GM12865 (cell line): ENCODE results near the gene PDE4A.
"Not testable (repeated sequence)": the region's sequence is repeated elsewhere in the genome, so short reads cannot be mapped to it uniquely, and the experiment has no call there.

Experiments used
- DNase-seq: peaks from one replicate; pipeline ENCODE4 v3.0.0; 2010; ENCODE audit warnings: low read depth
- H3K4me3 ChIP-seq: 2 replicates; pipeline ENCODE4 v1.5.1; 2011; ENCODE audit warnings: mild to moderate bottlenecking, low read depth, low read length, control low read depth
- TF ChIP-seq, protein P1 (sequence below): IDR thresholded peaks from 2 replicates; pipeline ENCODE4 v1.5.1; 2011; ENCODE audit warnings: low read length, control low read depth, low read depth, inconsistent platforms; ENCODE audit not compliant: insufficient read depth; ENCODE audit errors: missing control alignments

PDE4A gene

DNA sequence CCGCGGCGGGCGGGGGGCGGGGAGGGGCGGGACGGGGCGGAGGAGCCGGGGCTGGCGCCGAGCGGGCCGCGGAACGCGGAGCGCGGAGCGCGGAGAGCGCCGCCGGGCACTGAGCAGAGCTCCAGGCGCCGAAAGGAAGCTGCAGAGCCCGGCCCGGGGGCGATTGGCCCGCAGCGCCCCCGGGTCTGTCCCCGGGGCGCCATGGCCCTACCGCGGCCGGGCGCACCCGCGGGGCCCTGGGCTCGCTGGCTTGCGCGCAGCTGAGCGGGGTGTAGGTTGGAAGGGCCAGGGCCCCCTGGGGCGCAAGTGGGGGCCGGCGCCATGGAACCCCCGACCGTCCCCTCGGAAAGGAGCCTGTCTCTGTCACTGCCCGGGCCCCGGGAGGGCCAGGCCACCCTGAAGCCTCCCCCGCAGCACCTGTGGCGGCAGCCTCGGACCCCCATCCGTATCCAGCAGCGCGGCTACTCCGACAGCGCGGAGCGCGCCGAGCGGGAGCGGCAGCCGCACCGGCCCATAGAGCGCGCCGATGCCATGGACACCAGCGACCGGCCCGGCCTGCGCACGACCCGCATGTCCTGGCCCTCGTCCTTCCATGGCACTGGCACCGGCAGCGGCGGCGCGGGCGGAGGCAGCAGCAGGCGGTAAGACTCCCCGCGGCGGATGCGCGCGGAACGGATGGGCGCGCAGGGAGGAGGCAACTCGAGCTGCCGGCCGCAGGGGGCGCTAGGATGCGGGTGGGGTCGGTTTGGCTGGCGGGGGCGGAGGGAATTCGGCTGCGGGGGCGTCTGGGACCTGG is at the start of gene PDE4A:
PDE4A (plus strand) TSS at position 95 of the 796 bp plus-strand sequence; CDS start at position 322, 227 bp downstream.
- H3K4me3 ChIP-seq: peak within 1 kb of the TSS; percentile 50
- TF ChIP-seq, protein P1, sequence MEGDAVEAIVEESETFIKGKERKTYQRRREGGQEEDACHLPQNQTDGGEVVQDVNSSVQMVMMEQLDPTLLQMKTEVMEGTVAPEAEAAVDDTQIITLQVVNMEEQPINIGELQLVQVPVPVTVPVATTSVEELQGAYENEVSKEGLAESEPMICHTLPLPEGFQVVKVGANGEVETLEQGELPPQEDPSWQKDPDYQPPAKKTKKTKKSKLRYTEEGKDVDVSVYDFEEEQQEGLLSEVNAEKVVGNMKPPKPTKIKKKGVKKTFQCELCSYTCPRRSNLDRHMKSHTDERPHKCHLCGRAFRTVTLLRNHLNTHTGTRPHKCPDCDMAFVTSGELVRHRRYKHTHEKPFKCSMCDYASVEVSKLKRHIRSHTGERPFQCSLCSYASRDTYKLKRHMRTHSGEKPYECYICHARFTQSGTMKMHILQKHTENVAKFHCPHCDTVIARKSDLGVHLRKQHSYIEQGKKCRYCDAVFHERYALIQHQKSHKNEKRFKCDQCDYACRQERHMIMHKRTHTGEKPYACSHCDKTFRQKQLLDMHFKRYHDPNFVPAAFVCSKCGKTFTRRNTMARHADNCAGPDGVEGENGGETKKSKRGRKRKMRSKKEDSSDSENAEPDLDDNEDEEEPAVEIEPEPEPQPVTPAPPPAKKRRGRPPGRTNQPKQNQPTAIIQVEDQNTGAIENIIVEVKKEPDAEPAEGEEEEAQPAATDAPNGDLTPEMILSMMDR: peak; percentile 73
- peak; percentile 76 for DNase-seq

DNA sequence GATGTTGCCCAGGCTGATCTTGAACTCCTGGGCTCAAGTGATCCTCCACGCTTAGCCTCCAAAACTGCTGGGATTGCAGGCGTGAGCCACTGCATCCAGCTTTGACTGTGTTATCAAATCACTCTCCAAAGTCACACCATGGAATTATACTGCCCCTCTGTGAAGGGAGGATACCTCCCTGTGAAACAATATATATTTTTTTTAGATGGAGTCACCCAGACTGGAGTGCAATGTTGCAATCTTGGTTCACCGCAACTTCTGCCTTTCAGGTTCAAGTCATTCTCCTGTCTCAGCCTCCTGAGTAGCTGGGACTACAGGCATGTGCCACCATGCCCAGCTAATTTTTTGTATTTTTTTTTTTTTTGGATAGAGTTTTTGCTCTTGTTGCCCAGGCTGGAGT is 47.6 kb upstream of the PDE4A start:
- TF ChIP-seq, protein P1: no peak
- no peak for DNase-seq
- no peak overlapping the region for H3K4me3 ChIP-seq

DNA sequence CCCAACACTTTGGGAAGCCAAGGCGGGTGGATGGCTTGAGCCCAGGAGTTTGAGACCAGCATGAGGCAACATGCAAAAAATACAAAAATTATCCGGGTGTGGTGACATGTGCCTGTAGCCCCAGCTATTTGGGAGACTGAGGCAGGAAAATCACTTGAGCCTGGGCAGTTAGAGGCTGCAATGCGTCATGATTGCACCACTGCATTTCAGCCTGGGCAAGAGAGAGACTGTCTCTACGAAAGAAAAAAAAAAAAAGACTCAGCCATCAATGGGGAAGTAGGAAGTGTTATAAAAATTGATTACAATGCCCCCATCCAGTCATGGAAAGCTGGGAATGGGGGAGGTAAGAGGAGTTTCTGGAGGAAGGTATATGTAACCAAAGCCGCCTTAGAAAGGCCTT is 45.4 kb upstream of the PDE4A start:
- TF ChIP-seq, protein P1: no peak
- H3K4me3 ChIP-seq: no peak overlapping the region
- DNase-seq: no peak

DNA sequence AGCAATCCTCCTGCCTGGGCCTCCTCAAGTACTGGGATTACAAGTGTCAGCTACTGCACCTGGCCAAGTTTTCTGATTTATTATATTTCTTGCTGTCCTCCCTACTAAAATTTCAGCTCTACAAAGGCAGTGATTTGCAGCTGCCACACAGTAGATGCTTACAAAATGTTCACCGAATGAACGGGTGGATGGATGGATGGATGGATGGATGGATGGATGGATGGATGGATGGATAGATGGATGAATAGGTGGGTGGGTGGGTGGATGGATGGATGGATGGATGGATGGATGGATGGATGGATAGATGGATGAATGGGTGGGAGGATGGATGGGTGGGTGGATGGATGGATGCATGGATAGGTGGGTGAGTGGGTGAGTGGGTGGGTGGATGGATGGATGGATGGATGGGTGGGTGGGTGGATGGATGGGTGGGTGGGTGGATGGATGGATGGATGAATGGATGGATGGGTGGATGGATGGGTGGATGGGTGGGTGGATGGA is 43.1 kb upstream of the PDE4A start:
- H3K4me3 ChIP-seq, DNase-seq: not testable (repeated sequence)

DNA sequence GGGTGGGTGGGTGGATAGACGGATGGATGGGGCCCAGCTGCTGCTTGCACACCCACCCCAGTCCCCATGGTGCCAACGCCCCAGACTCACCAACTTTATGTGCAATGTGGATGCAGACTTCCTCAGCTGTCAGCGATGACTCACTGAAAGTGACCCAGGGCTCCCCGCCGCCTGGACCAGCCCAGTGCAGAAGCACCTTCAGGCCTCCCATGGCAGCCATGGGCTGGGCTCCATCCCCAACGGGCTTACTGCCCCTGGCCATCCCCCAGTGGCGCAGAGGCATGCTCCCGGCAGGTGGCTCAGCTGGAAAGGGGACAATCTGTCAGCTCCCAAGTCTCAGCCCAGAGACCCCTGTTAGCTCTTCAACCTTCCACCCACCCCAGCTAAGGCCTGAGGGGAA is 42.2 kb upstream of the PDE4A start:
- DNase-seq: no peak
- no peak overlapping the region for H3K4me3 ChIP-seq
- TF ChIP-seq, protein P1: no peak

DNA sequence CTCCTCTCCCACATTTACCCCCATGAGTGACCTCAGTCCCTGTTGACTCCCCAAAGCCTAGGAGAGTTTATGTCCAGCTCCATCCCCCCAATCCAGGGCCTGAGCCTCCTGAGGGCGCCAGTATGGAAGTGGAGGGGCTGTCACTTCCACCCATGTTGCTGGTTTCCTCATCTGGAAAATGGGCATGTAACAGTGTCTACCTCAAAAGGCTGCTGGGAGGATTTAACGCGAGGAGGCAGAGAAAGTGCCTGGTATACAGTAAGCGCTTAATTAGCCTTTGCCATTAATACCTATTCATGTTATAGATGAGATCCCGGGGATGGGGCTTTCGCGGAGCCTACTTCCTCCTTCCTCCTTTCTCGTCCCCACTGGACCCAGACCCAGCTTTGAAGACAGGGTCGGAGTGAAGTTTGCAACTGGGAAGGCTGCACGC is 40.4 kb upstream of the PDE4A start:
- TF ChIP-seq, protein P1: no peak
- peak overlapping the region; percentile 68 for H3K4me3 ChIP-seq
- DNase-seq: no peak

DNA sequence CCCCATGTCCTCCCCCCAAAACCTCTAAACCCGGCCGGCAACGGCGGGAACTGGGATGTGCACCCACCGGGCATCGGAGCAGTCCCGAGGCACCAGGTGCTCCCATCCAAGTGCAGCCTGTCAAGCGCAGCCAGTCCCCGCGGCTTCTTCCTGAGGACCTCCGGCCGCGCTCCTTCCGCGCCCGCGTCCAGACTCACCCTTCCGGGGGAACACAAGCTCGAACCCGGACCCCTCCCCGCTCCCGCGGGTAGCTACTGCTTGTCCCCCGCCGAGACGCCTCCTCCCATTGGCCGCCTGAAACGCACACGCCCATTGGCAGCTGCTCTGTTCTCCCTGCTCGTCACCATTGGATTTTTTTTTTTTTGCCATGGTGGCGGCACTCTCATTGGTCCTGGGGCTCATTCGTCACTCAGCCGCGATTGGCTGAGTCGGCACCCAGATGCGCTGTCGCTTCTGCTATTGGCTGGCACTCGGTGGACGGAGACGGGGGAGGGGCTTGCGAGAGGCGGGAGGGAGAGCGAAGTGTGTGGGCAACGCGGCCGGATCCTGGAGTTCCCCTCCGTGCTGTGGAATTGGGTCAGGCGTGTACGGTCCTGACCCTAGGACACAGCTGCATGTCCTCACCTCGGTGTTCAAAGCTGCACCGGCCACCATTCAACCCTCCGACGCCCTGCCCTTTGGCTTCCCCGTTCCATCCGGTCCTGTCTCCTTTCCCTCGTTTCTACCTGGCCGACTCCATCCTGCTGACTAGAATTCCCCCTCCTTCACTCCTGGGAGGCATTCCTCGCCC is 39.8 kb upstream of the PDE4A start, which contains the start of gene TYK2:
TYK2 (minus strand) TSS at position 260 of the 790 bp plus-strand sequence. CDS start 2,166 bp downstream, outside the sequence.
- TF ChIP-seq, protein P1: no peak
- peak; percentile 100 for DNase-seq
- H3K4me3 ChIP-seq: peak within 1 kb of the TSS; percentile 68

DNA sequence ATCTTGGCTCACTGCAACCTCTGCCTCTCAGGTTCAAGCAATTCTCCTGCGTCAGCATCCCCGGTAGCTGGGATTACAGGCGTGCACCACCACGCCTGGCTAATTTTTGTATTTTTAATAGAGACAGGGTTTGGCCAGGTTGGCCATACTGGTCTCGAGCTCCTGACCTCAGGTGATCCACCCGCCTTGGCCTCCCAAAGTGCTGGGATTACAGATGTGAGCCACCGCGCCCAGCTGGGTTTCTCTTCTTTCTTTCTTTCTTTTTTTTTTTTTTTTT is 37.2 kb upstream of the PDE4A start:
- not testable (repeated sequence) for DNase-seq, H3K4me3 ChIP-seq
